Stomach (tissue), 4 donors: ENCODE data around the gene CAPZB.

Experiments
- CTCF ChIP-seq, 7 experiments: fragments of 450-650 bp in 4 of 7; fragments of 200-600 bp in 3 of 7; sonication (generic) in 3 of 7; IDR thresholded peaks; one replicate each; pipeline ENCODE4 v1.5.1; 2016 to 2019; ENCODE audit warnings: antibody characterized with exemption in 7 of 7, control low read depth in 2 of 7, mild to moderate bottlenecking in 1 of 7
- EP300 ChIP-seq: sonication (generic); formaldehyde crosslinking; IDR thresholded peaks from one replicate; pipeline ENCODE4 v1.6.1; 2017; ENCODE audit warnings: antibody characterized with exemption
- POLR2A ChIP-seq, 4 donors: fragments of 450-650 bp; IDR thresholded peaks; one replicate each; pipeline ENCODE4 v1.6.1; 2016; ENCODE audit warnings: antibody characterized with exemption in 4 of 4, control low read depth in 2 of 4, mild to moderate bottlenecking in 1 of 4, moderate library complexity in 1 of 4

GRCh38 chr1:19342062-19342750 lies 143.1 kb downstream of the CAPZB start:
- TF ChIP-seq CTCF (IDR thresholded peaks at IDR 0.05) (no peak), POLR2A (IDR thresholded peaks at IDR 0.05) (no peak), EP300 (no peak)
